ENCODE data around the gene LKAAEAR1. TPM values are rescaled to one million over a fixed set of nuclear protein-coding genes. Genes with fewer than 3 reads are reported as not detected.
"Not testable (repeated sequence)": the region's sequence is repeated elsewhere in the genome, so short reads cannot be mapped to it uniquely, and the experiment has no call there.

Gene LKAAEAR1
- total RNA-seq, 3 donors from 2014 or later (not counting 1 experiment from before 2014, with no cell fraction given), result not detected

- not testable (repeated sequence) for H3K4me1 Mint-ChIP-seq; H3K9me3 ChIP-seq (ENCODE audit: control insufficient read depth, insufficient read depth, low read length); H3K9me3 Mint-ChIP-seq
Observed at GRCh38 chr20:64088586-64088985, 4.4 kb upstream of the LKAAEAR1 start.

DNA sequence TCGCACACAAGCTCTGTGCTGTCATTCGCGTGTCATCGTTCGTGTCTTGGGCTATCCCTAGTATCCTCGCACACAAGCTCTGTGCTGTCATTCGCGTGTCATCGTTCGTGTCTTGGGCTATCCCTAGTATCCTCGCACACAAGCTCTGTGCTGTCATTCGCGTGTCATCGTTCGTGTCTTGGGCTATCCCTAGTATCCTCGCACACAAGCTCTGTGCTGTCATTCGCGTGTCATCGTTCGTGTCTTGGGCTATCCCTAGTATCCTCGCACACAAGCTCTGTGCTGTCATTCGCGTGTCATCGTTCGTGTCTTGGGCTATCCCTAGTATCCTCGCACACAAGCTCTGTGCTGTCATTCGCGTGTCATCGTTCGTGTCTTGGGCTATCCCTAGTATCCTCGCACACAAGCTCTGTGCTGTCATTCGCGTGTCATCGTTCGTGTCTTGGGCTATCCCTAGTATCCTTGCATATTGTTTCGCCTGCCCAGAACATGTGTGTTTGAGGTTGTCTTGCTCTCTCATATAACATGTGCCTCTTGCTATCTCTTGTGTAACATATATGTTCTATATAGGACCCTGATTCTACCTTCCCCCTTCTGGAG lies 3.1 kb upstream of the LKAAEAR1 start:
- ATAC-seq; H3K4me3 Mint-ChIP-seq; DNase-seq; H3K9me3 Mint-ChIP-seq; H3K36me3 Mint-ChIP-seq; H3K9me3 ChIP-seq (ENCODE audit: control insufficient read depth, insufficient read depth, low read length); H3K27ac ChIP-seq (ENCODE audit: low read length); H3K4me3 ChIP-seq (ENCODE audit: low read length); H3K27ac Mint-ChIP-seq; H3K36me3 ChIP-seq (ENCODE audit: control insufficient read depth, insufficient read depth, low read length); intact Hi-C loops (cut with micrococcal nuclease): not testable (repeated sequence)
- no CpG with 5 or more reads among the region's 36 CpGs for WGBS (ENCODE audit: insufficient coverage)
- Mint-ChIP-seq H3K4me1 (peaks cover 10 to 16% of the 10 kb centered on the region in 2 donors), H3K27me3 (ENCODE audit: low read depth in 2 of 2) (peaks cover 18 to 19% of the 10 kb centered on the region in 2 donors)
- H3K27me3 ChIP-seq (ENCODE audit: control insufficient read depth, insufficient read depth, low read length), result peaks cover 12% of the 10 kb centered on the region
- H3K4me1 ChIP-seq (ENCODE audit: control insufficient read depth, insufficient read depth, low read length), result peaks cover 18% of the 10 kb centered on the region

More at GRCh38 chr20:64088586-64088985, 4.4 kb upstream of the LKAAEAR1 start:
- H3K27ac ChIP-seq (ENCODE audit: low read length); intact Hi-C loops (cut with micrococcal nuclease); H3K36me3 ChIP-seq (ENCODE audit: control insufficient read depth, insufficient read depth, low read length); DNase-seq; H3K36me3 Mint-ChIP-seq; H3K27ac Mint-ChIP-seq; H3K4me3 Mint-ChIP-seq; H3K4me1 ChIP-seq (ENCODE audit: control insufficient read depth, insufficient read depth, low read length); ATAC-seq; H3K4me3 ChIP-seq (ENCODE audit: low read length): not testable (repeated sequence)
- H3K27me3 ChIP-seq (ENCODE audit: control insufficient read depth, insufficient read depth, low read length), result peaks cover 12% of the 10 kb centered on the region
- H3K27me3 Mint-ChIP-seq (ENCODE audit: low read depth in 2 of 2), result peaks cover 18 to 19% of the 10 kb centered on the region in 2 donors

- H3K4me3 ChIP-seq (ENCODE audit: low read length), result no peak overlapping the region
- Mint-ChIP-seq H3K36me3 (no peaks in the 10 kb centered on the region), H3K9me3 (no peaks in the 10 kb centered on the region), H3K4me1 (peaks cover 12 to 21% of the 10 kb centered on the region in 2 donors), H3K4me3 (no peak overlapping the region), H3K27me3 (ENCODE audit: low read depth in 2 of 2) (peaks cover 18 to 19% of the 10 kb centered on the region in 2 donors), H3K27ac (no peak overlapping the region)
- 98% methylated on average over 3 of the region's 11 CpGs for WGBS (ENCODE audit: insufficient coverage)
- peaks cover 12% of the 10 kb centered on the region for H3K27me3 ChIP-seq (ENCODE audit: control insufficient read depth, insufficient read depth, low read length)
- TF ChIP-seq CTCF (IDR thresholded peaks at IDR 0.05), result no peak
- no peaks in the 10 kb centered on the region for H3K36me3 ChIP-seq (ENCODE audit: control insufficient read depth, insufficient read depth, low read length)
- peaks cover 4% of the 10 kb centered on the region for H3K9me3 ChIP-seq (ENCODE audit: control insufficient read depth, insufficient read depth, low read length)
- intact Hi-C loops (cut with micrococcal nuclease), result no loop called here
- no peak overlapping the region for H3K27ac ChIP-seq (ENCODE audit: low read length)
- ATAC-seq (no peak), DNase-seq (no peak)
- peaks cover 22% of the 10 kb centered on the region for H3K4me1 ChIP-seq (ENCODE audit: control insufficient read depth, insufficient read depth, low read length)
Observed at GRCh38 chr20:64086801-64087200, 2.6 kb upstream of the LKAAEAR1 start.

- peak overlapping the region; percentile 92 for H3K4me3 Mint-ChIP-seq
- H3K4me3 ChIP-seq (ENCODE audit: low read length), result no peak overlapping the region
- DNase-seq (no peak), ATAC-seq (no peak)
- H3K27me3 Mint-ChIP-seq (ENCODE audit: low read depth in 2 of 2), result peaks cover 18 to 19% of the 10 kb centered on the region in 2 donors
- H3K4me1 Mint-ChIP-seq, result peaks cover 15 to 30% of the 10 kb centered on the region in 2 donors
- intact Hi-C loops (cut with micrococcal nuclease), result no loop called here
- peaks cover 35% of the 10 kb centered on the region for H3K4me1 ChIP-seq (ENCODE audit: control insufficient read depth, insufficient read depth, low read length)
- H3K27ac ChIP-seq (ENCODE audit: low read length), result no peak overlapping the region
- WGBS (ENCODE audit: insufficient coverage), result 22% methylated on average over 23 of the region's 23 CpGs
- H3K9me3 ChIP-seq (ENCODE audit: control insufficient read depth, insufficient read depth, low read length), result peaks cover 4% of the 10 kb centered on the region
- H3K9me3 Mint-ChIP-seq, result no peaks in the 10 kb centered on the region
- peaks cover 12% of the 10 kb centered on the region for H3K27me3 ChIP-seq (ENCODE audit: control insufficient read depth, insufficient read depth, low read length)
- no peaks in the 10 kb centered on the region for H3K36me3 ChIP-seq (ENCODE audit: control insufficient read depth, insufficient read depth, low read length)
- H3K27ac Mint-ChIP-seq, result peak overlapping the region in 1 of 2 donors; percentile 38
- H3K36me3 Mint-ChIP-seq, result no peaks in the 10 kb centered on the region
- no peak for TF ChIP-seq CTCF (IDR thresholded peaks at IDR 0.05)
Observed at GRCh38 chr20:64084685-64085152, 521 bp upstream of the LKAAEAR1 start.

All from natural killer cell (primary cell).